GM19193 (cell line): ENCODE measurements around the gene MEI4.

ENCODE experiments used
- POLR2A ChIP-seq: IDR thresholded peaks from 4 replicates; pipeline ENCODE4 v1.6.1; 2011; ENCODE audit not compliant: insufficient read depth, insufficient read length; ENCODE audit errors: extremely low read depth

Gene MEI4

GRCh38 chr6:77652739-77653138 lies at the start of gene MEI4:
Gene MEI4 (plus strand): TSS chr6:77653039. CDS start chr6:77690672, 37,633 bp downstream.
- TF ChIP-seq POLR2A = no peak

- no peak for TF ChIP-seq POLR2A
Observed at GRCh38 chr6:77604476-77604875, 48.4 kb upstream of the MEI4 start.

- TF ChIP-seq POLR2A = no peak
Observed at GRCh38 chr6:77607004-77607403, 45.8 kb upstream of the MEI4 start.

GRCh38 chr6:77609106-77609505 lies 43.7 kb upstream of the MEI4 start:
- TF ChIP-seq POLR2A = no peak

GRCh38 chr6:77619114-77619513 lies 33.7 kb upstream of the MEI4 start:
- no peak for TF ChIP-seq POLR2A

- TF ChIP-seq POLR2A = no peak
Observed at GRCh38 chr6:77620278-77620882, 32.5 kb upstream of the MEI4 start.

- TF ChIP-seq POLR2A = no peak
Observed at GRCh38 chr6:77624515-77624914, 28.3 kb upstream of the MEI4 start.

GRCh38 chr6:77626426-77626825 lies 26.4 kb upstream of the MEI4 start:
- TF ChIP-seq POLR2A = no peak

- no peak for TF ChIP-seq POLR2A
Observed at GRCh38 chr6:77630014-77630413, 22.8 kb upstream of the MEI4 start.

GRCh38 chr6:77633471-77633870 lies 19.4 kb upstream of the MEI4 start:
- TF ChIP-seq POLR2A = no peak

- no peak for TF ChIP-seq POLR2A
Observed at GRCh38 chr6:77633993-77634715, 18.7 kb upstream of the MEI4 start.

GRCh38 chr6:77638129-77638830 lies 14.6 kb upstream of the MEI4 start:
- no peak for TF ChIP-seq POLR2A

GRCh38 chr6:77644102-77644705 lies 8.6 kb upstream of the MEI4 start:
- no peak for TF ChIP-seq POLR2A

GRCh38 chr6:77650098-77650663 lies 2.7 kb upstream of the MEI4 start:
- no peak for TF ChIP-seq POLR2A

- TF ChIP-seq POLR2A = no peak
Observed at GRCh38 chr6:77653816-77654215, 977 bp downstream of the MEI4 start.
